Measurements from ENCODE around the gene FBXW7. TPM values are rescaled to one million over a fixed set of nuclear protein-coding genes. Genes with fewer than 3 reads are reported as not detected.
A peak's percentile ranks its signal among the peaks of the same experiment; 100 is the strongest.

The FBXW7 gene
- total RNA-seq, 2 experiments from 2014 or later, result 50.6 to 56.9 TPM

- Mint-ChIP-seq H3K4me1 (ENCODE audit: low read depth) (no peaks in the 10 kb centered on the region), H3K9me3 (ENCODE audit: insufficient read depth) (no peaks in the 10 kb centered on the region), H3K4me3 (no peak overlapping the region), H3K27me3 (ENCODE audit: low read depth) (no peaks in the 10 kb centered on the region), H3K27ac (no peak overlapping the region), H3K36me3 (ENCODE audit: low read depth) (peaks cover 16% of the 10 kb centered on the region)
- no peak for ATAC-seq
- POLR2A ChIA-PET, result no interaction called here
- no peak for DNase-seq
- CTCF ChIA-PET, result no interaction called here
These were observed 167.9 kb downstream of the FBXW7 start for GRCh38 chr4:152368001-152368400.

- Mint-ChIP-seq H3K27ac (no peak overlapping the region), H3K36me3 (ENCODE audit: low read depth) (peaks cover 16% of the 10 kb centered on the region), H3K4me1 (ENCODE audit: low read depth) (no peaks in the 10 kb centered on the region), H3K27me3 (ENCODE audit: low read depth) (no peaks in the 10 kb centered on the region), H3K4me3 (no peak overlapping the region), H3K9me3 (ENCODE audit: insufficient read depth) (no peaks in the 10 kb centered on the region)
- DNase-seq (no peak), ATAC-seq (no peak)
- POLR2A ChIA-PET, result interaction anchor here (0.6 kb wide), 1 partner anchor 356 kb away, joined by 3 read pairs; no protein-coding TSS in a partner anchor
- CTCF ChIA-PET, result no interaction called here
These were observed 171.0 kb downstream of the FBXW7 start for GRCh38 chr4:152364883-152365282.

- H3K4me1 Mint-ChIP-seq (ENCODE audit: low read depth), result no peaks in the 10 kb centered on the region
- no peak overlapping the region for H3K4me3 Mint-ChIP-seq
- POLR2A ChIA-PET, result no interaction called here
- H3K27me3 Mint-ChIP-seq (ENCODE audit: low read depth), result no peaks in the 10 kb centered on the region
- H3K9me3 Mint-ChIP-seq (ENCODE audit: insufficient read depth), result no peaks in the 10 kb centered on the region
- ATAC-seq, result no peak
- no peak for DNase-seq
- H3K27ac Mint-ChIP-seq, result no peak overlapping the region
- peaks cover 20% of the 10 kb centered on the region for H3K36me3 Mint-ChIP-seq (ENCODE audit: low read depth)
- CTCF ChIA-PET, result no interaction called here
These were observed 171.5 kb downstream of the FBXW7 start for GRCh38 chr4:152364383-152364782.

GRCh38 chr4:152363904-152364303 is 172.0 kb downstream of the FBXW7 start:
- ChIA-PET CTCF (no interaction called here), POLR2A (no interaction called here)
- H3K27ac Mint-ChIP-seq, result no peak overlapping the region
- ATAC-seq (no peak), DNase-seq (no peak)
- no peaks in the 10 kb centered on the region for H3K27me3 Mint-ChIP-seq (ENCODE audit: low read depth)
- H3K9me3 Mint-ChIP-seq (ENCODE audit: insufficient read depth), result no peaks in the 10 kb centered on the region
- H3K4me3 Mint-ChIP-seq, result no peak overlapping the region
- peaks cover 21% of the 10 kb centered on the region for H3K36me3 Mint-ChIP-seq (ENCODE audit: low read depth)
- no peaks in the 10 kb centered on the region for H3K4me1 Mint-ChIP-seq (ENCODE audit: low read depth)

- CTCF ChIA-PET, result no interaction called here
- no peak for DNase-seq
- no peak for ATAC-seq
- Mint-ChIP-seq H3K36me3 (ENCODE audit: low read depth) (peaks cover 21% of the 10 kb centered on the region), H3K4me1 (ENCODE audit: low read depth) (no peaks in the 10 kb centered on the region), H3K27me3 (ENCODE audit: low read depth) (no peaks in the 10 kb centered on the region), H3K9me3 (ENCODE audit: insufficient read depth) (no peaks in the 10 kb centered on the region), H3K27ac (no peak overlapping the region), H3K4me3 (no peak overlapping the region)
- POLR2A ChIA-PET, result no interaction called here
These were observed 172.8 kb downstream of the FBXW7 start for GRCh38 chr4:152363086-152363485.

- Mint-ChIP-seq H3K36me3 (ENCODE audit: low read depth) (peaks cover 6% of the 10 kb centered on the region), H3K4me3 (no peak overlapping the region), H3K4me1 (ENCODE audit: low read depth) (no peaks in the 10 kb centered on the region), H3K27me3 (ENCODE audit: low read depth) (no peaks in the 10 kb centered on the region), H3K9me3 (ENCODE audit: insufficient read depth) (no peaks in the 10 kb centered on the region), H3K27ac (no peak overlapping the region)
- CTCF ChIA-PET, result no interaction called here
- DNase-seq (no peak), ATAC-seq (no peak)
- POLR2A ChIA-PET, result no interaction called here
These were observed 175.9 kb downstream of the FBXW7 start for GRCh38 chr4:152360045-152360410.

GRCh38 chr4:152359208-152360044 is 176.5 kb downstream of the FBXW7 start:
- H3K4me3 Mint-ChIP-seq, result no peak overlapping the region
- peak overlapping the region; percentile 43 for H3K27ac Mint-ChIP-seq
- no peaks in the 10 kb centered on the region for H3K27me3 Mint-ChIP-seq (ENCODE audit: low read depth)
- ChIA-PET CTCF (no interaction called here), POLR2A (no interaction called here)
- peaks cover 4% of the 10 kb centered on the region for H3K36me3 Mint-ChIP-seq (ENCODE audit: low read depth)
- H3K9me3 Mint-ChIP-seq (ENCODE audit: insufficient read depth), result no peaks in the 10 kb centered on the region
- H3K4me1 Mint-ChIP-seq (ENCODE audit: low read depth), result no peaks in the 10 kb centered on the region
- DNase-seq (no peak), ATAC-seq (no peak)

GRCh38 chr4:152357206-152357605 is 178.7 kb downstream of the FBXW7 start:
- no peak overlapping the region for H3K27ac Mint-ChIP-seq
- no peaks in the 10 kb centered on the region for H3K27me3 Mint-ChIP-seq (ENCODE audit: low read depth)
- ATAC-seq, result no peak
- no peak for DNase-seq
- H3K9me3 Mint-ChIP-seq (ENCODE audit: insufficient read depth), result no peaks in the 10 kb centered on the region
- peaks cover 4% of the 10 kb centered on the region for H3K36me3 Mint-ChIP-seq (ENCODE audit: low read depth)
- H3K4me1 Mint-ChIP-seq (ENCODE audit: low read depth), result peaks cover 13% of the 10 kb centered on the region
- H3K4me3 Mint-ChIP-seq, result no peak overlapping the region
- ChIA-PET CTCF (interaction anchor here (1.9 kb wide), 1 partner anchor 8 kb away, joined by 5 read pairs; no protein-coding TSS in a partner anchor), POLR2A (no interaction called here)

GRCh38 chr4:152356428-152357034 is 179.4 kb downstream of the FBXW7 start:
- CTCF ChIA-PET, result no interaction called here
- no peak overlapping the region for H3K27ac Mint-ChIP-seq
- DNase-seq (no peak), ATAC-seq (no peak)
- no peaks in the 10 kb centered on the region for H3K9me3 Mint-ChIP-seq (ENCODE audit: insufficient read depth)
- POLR2A ChIA-PET, result no interaction called here
- H3K36me3 Mint-ChIP-seq (ENCODE audit: low read depth), result peaks cover 4% of the 10 kb centered on the region
- H3K4me1 Mint-ChIP-seq (ENCODE audit: low read depth), result peaks cover 14% of the 10 kb centered on the region
- no peaks in the 10 kb centered on the region for H3K27me3 Mint-ChIP-seq (ENCODE audit: low read depth)
- H3K4me3 Mint-ChIP-seq, result no peak overlapping the region

GRCh38 chr4:152352622-152353116 is 183.2 kb downstream of the FBXW7 start:
- ATAC-seq, result peak; percentile 72
- no peak overlapping the region for H3K4me3 Mint-ChIP-seq
- CTCF ChIA-PET, result no interaction called here

GRCh38 chr4:152352215-152352614 is 183.7 kb downstream of the FBXW7 start:
- peaks cover 15% of the 10 kb centered on the region for H3K4me1 Mint-ChIP-seq (ENCODE audit: low read depth)
- no peaks in the 10 kb centered on the region for H3K27me3 Mint-ChIP-seq (ENCODE audit: low read depth)
- H3K27ac Mint-ChIP-seq, result no peak overlapping the region
- DNase-seq (no peak), ATAC-seq (no peak)
- no peaks in the 10 kb centered on the region for H3K9me3 Mint-ChIP-seq (ENCODE audit: insufficient read depth)
- no peaks in the 10 kb centered on the region for H3K36me3 Mint-ChIP-seq (ENCODE audit: low read depth)
- ChIA-PET POLR2A (no interaction called here), CTCF (interaction anchor here (0.6 kb wide), 1 partner anchor 1999 kb away, joined by 3 read pairs; no protein-coding TSS in a partner anchor)
- H3K4me3 Mint-ChIP-seq, result no peak overlapping the region

More at GRCh38 chr4:152352622-152353116, 183.2 kb downstream of the FBXW7 start:
- no peaks in the 10 kb centered on the region for H3K36me3 Mint-ChIP-seq (ENCODE audit: low read depth)
- H3K27ac Mint-ChIP-seq, result no peak overlapping the region
- no peaks in the 10 kb centered on the region for H3K27me3 Mint-ChIP-seq (ENCODE audit: low read depth)
- no peaks in the 10 kb centered on the region for H3K9me3 Mint-ChIP-seq (ENCODE audit: insufficient read depth)
- peak; percentile 41 for DNase-seq
- POLR2A ChIA-PET, result no interaction called here
- peaks cover 15% of the 10 kb centered on the region for H3K4me1 Mint-ChIP-seq (ENCODE audit: low read depth)

- CTCF ChIA-PET, result no interaction called here
- POLR2A ChIA-PET, result no interaction called here
These were observed 184.8 kb downstream of the FBXW7 start for GRCh38 chr4:152351080-152351479.

More at GRCh38 chr4:152351080-152351479, 184.8 kb downstream of the FBXW7 start:
- Mint-ChIP-seq H3K4me1 (ENCODE audit: low read depth) (peaks cover 15% of the 10 kb centered on the region), H3K36me3 (ENCODE audit: low read depth) (peaks cover 9% of the 10 kb centered on the region), H3K9me3 (ENCODE audit: insufficient read depth) (no peaks in the 10 kb centered on the region), H3K27me3 (ENCODE audit: low read depth) (no peaks in the 10 kb centered on the region), H3K4me3 (no peak overlapping the region), H3K27ac (no peak overlapping the region)
- DNase-seq (no peak), ATAC-seq (no peak)

Measured in activated CD8-positive, alpha-beta T cell treated with anti-CD3 and anti-CD28 coated beads, Interleukin-2, amount 10 ng/mL, durations not matched to agents 7 days and 5 days (primary cell).